GM23338 (cell line): ENCODE measurements around the gene TSPOAP1. TPM values are rescaled to one million over a fixed set of nuclear protein-coding genes. Genes with fewer than 3 reads are reported as not detected.

Source experiments
- ATAC-seq: fragments of 200-7000 bp; cut with Tn5 transposase; 3 replicates; pipeline ENCODE4 v1.9.1; 2020
- DNase-seq: peaks from one replicate; pipeline ENCODE4 v3.0.0-alpha.2; 2015; ENCODE audit warnings: low spot score
- H2AFZ ChIP-seq: fragments of 200-600 bp; sonication (generic); 2 replicates; pipeline ENCODE4 v1.8.0; 2016; ENCODE audit warnings: antibody characterized with exemption, mild to moderate bottlenecking, moderate library complexity
- H3F3A ChIP-seq: fragments of 200-600 bp; sonication (generic); replicated peaks from 2 replicates; pipeline ENCODE4 v1.8.0; 2017; ENCODE audit warnings: antibody characterized with exemption, mixed run types, low read depth
- H3K27ac ChIP-seq: fragments of 200-600 bp; sonication (generic); 2 replicates; pipeline ENCODE4 v1.6.1; 2016; ENCODE audit warnings: low read depth
- H3K27me3 ChIP-seq: fragments of 200-600 bp; sonication (generic); 2 replicates; pipeline ENCODE4 v1.8.0; 2016; ENCODE audit warnings: mild to moderate bottlenecking, mixed run types, moderate library complexity; ENCODE audit not compliant: insufficient read depth
- H3K36me3 ChIP-seq: fragments of 200-600 bp; sonication (generic); 2 replicates; pipeline ENCODE4 v1.8.0; 2016; ENCODE audit warnings: mild to moderate bottlenecking; ENCODE audit not compliant: insufficient read depth
- H3K4me1 ChIP-seq: fragments of 200-600 bp; sonication (generic); 2 replicates; pipeline ENCODE4 v1.8.0; 2016; ENCODE audit warnings: mild to moderate bottlenecking, moderate library complexity; ENCODE audit not compliant: insufficient read depth
- H3K4me2 ChIP-seq: fragments of 200-600 bp; sonication (generic); 2 replicates; pipeline ENCODE4 v1.7.1; 2017; ENCODE audit warnings: mixed run types
- H3K4me3 ChIP-seq: fragments of 200-600 bp; sonication (generic); 2 replicates; pipeline ENCODE4 v1.6.1; 2016; ENCODE audit warnings: mixed run types
- H3K79me2 ChIP-seq: fragments of 200-600 bp; sonication (generic); replicated peaks from 2 replicates; pipeline ENCODE4 v1.8.0; 2017; ENCODE audit warnings: mild to moderate bottlenecking; ENCODE audit not compliant: insufficient read depth
- H3K9me2 ChIP-seq: fragments of 200-600 bp; sonication (generic); 2 replicates; pipeline ENCODE4 v1.8.0; 2017; ENCODE audit not compliant: insufficient read depth
- H4K20me1 ChIP-seq: fragments of 200-600 bp; sonication (generic); replicated peaks from 2 replicates; pipeline ENCODE4 v1.8.0; 2017; ENCODE audit warnings: mild to moderate bottlenecking; ENCODE audit not compliant: insufficient read depth
- H3K27ac Mint-ChIP-seq: 2 replicates; pipeline ENCODE4 v1.8.0; 2020; ENCODE audit warnings: inconsistent platforms, mild to moderate bottlenecking, moderate library complexity, mixed read lengths
- H3K27me3 Mint-ChIP-seq: 3 replicates; pipeline ENCODE4 v1.8.0; 2022; ENCODE audit warnings: low read depth, mild to moderate bottlenecking, moderate library complexity, mixed read lengths, inconsistent platforms; ENCODE audit not compliant: insufficient read depth, poor library complexity
- H3K36me3 Mint-ChIP-seq: 3 replicates; pipeline ENCODE4 v1.8.0; 2021; ENCODE audit warnings: low read depth, mild to moderate bottlenecking, inconsistent platforms, moderate library complexity, mixed read lengths
- H3K4me1 Mint-ChIP-seq: 3 replicates; pipeline ENCODE4 v1.8.0; 2020; ENCODE audit warnings: mild to moderate bottlenecking, inconsistent platforms, mixed read lengths
- H3K4me3 Mint-ChIP-seq: 3 replicates; pipeline ENCODE4 v1.8.0; 2021; ENCODE audit warnings: moderate library complexity, mild to moderate bottlenecking, inconsistent platforms, mixed read lengths
- H3K9me3 Mint-ChIP-seq: 3 replicates; pipeline ENCODE4 v1.8.0; 2020; ENCODE audit warnings: moderate library complexity, mild to moderate bottlenecking, inconsistent platforms, mixed read lengths
- CREB1 ChIP-seq: fragments of 250-450 bp; sonication (Bioruptor Pico); IDR thresholded peaks from 2 replicates; pipeline ENCODE4 v1.5.0; 2020; ENCODE audit warnings: low read depth, mild to moderate bottlenecking, moderate library complexity
- EZH2 ChIP-seq: fragments of 200-600 bp; sonication (generic); IDR thresholded peaks from one replicate; pipeline ENCODE4 v1.8.0; 2017; ENCODE audit warnings: antibody characterized with exemption, mild to moderate bottlenecking, low read depth; ENCODE audit not compliant: unreplicated experiment
- EZH2phosphoT487 ChIP-seq: fragments of 200-600 bp; sonication (generic); IDR thresholded peaks from one replicate; pipeline ENCODE4 v1.8.1; 2018; ENCODE audit warnings: antibody characterized with exemption; ENCODE audit not compliant: unreplicated experiment
- JUNB ChIP-seq: IDR thresholded peaks from one replicate; pipeline ENCODE4 v1.6.1; 2016; ENCODE audit warnings: antibody characterized with exemption; ENCODE audit not compliant: unreplicated experiment
- NANOG ChIP-seq: IDR thresholded peaks from 2 replicates; pipeline ENCODE4 v1.6.1; 2016; ENCODE audit warnings: antibody characterized with exemption, borderline replicate concordance
- POLR2AphosphoS5 ChIP-seq: IDR thresholded peaks from 2 replicates; pipeline ENCODE4 v1.6.1; 2016; ENCODE audit warnings: antibody characterized with exemption, low read depth
- STAT1 ChIP-seq: IDR thresholded peaks from one replicate; pipeline ENCODE4 v1.6.1; 2016; ENCODE audit warnings: antibody characterized with exemption; ENCODE audit not compliant: unreplicated experiment
- ZNF114 ChIP-seq: fragments of 250-450 bp; sonication (Bioruptor Pico); IDR thresholded peaks from 2 replicates; pipeline ENCODE4 v1.5.0; 2020; ENCODE audit warnings: mild to moderate bottlenecking, moderate library complexity
- ZNF331 ChIP-seq: fragments of 250-450 bp; sonication (Bioruptor Pico); IDR thresholded peaks from 2 replicates; pipeline ENCODE4 v1.5.0; 2020; ENCODE audit warnings: low read depth, mild to moderate bottlenecking, moderate library complexity
- ZNF462 ChIP-seq: fragments of 250-450 bp; sonication (Bioruptor Pico); IDR thresholded peaks from 2 replicates; pipeline ENCODE4 v1.5.0; 2020; ENCODE audit warnings: mild to moderate bottlenecking, moderate library complexity
- polyA plus RNA-seq: library from polyadenylated mRNA; unstranded; fragments of >200 nt; fragmentation: Nextera tagmentation; extraction: Ambion mirVana; gene quantifications from 2 replicates; pipeline ENCODE4 v1.2.1, GENCODE V29; 2016
- total RNA-seq: library from RNA; depleted of rRNA; stranded (reverse); fragments of >200 nt; shearing (Covaris generic); gene quantifications from 2 replicates; pipeline ENCODE4 v1.2.3, GENCODE V29; 2014
- TF ChIP-seq, protein P1 (sequence below): IDR thresholded peaks from 2 replicates; pipeline ENCODE4 v1.6.1; 2016; ENCODE audit warnings: antibody characterized with exemption
- TF ChIP-seq, protein P2 (sequence below), 2 experiments: fragments of 200-600 bp in 1 of 2; sonication (generic) in 1 of 2; conservative IDR thresholded peaks; 2 replicates each; pipeline versions ENCODE4 v1.5.1 to v1.6.1; 2016 to 2017; ENCODE audit warnings: antibody characterized with exemption in 2 of 2, low read depth in 2 of 2, mild to moderate bottlenecking in 2 of 2, moderate library complexity in 1 of 2
- TF ChIP-seq, protein P3 (sequence below): IDR thresholded peaks from one replicate; pipeline ENCODE4 v1.6.1; 2018; ENCODE audit warnings: antibody characterized with exemption; ENCODE audit not compliant: unreplicated experiment

The TSPOAP1 gene
- total and polyA plus RNA-seq, 2 experiments from 2014 or later = 7.3 to 11.8 TPM

DNA sequence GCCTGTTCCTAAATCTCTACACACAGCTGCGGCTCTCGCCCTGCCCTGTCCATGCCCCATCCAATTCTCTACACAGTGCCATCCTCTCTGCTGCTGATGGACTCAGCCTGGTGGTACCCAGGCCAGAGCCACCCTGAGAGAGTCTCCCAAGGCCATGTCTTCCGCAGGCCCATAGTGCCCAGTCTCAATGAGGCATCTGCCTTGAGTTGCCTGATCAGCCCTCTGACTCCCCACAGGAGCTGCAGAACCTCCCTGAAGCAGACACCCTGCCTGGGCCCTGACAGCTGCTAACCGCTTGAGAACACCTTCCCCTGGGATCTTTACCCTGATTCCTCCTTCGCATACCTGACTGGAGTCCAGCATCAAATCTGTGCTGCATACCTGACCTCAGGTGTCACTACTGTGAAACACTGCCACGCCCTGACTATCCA is 13.3 kb downstream of the TSPOAP1 start:
- TF ChIP-seq, protein P1, sequence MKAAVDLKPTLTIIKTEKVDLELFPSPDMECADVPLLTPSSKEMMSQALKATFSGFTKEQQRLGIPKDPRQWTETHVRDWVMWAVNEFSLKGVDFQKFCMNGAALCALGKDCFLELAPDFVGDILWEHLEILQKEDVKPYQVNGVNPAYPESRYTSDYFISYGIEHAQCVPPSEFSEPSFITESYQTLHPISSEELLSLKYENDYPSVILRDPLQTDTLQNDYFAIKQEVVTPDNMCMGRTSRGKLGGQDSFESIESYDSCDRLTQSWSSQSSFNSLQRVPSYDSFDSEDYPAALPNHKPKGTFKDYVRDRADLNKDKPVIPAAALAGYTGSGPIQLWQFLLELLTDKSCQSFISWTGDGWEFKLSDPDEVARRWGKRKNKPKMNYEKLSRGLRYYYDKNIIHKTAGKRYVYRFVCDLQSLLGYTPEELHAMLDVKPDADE = no peak
- no peak for TF ChIP-seq EZH2phosphoT487
- no peak for TF ChIP-seq STAT1
- no peak for TF ChIP-seq NANOG
- TF ChIP-seq JUNB = no peak
- TF ChIP-seq, protein P2, sequence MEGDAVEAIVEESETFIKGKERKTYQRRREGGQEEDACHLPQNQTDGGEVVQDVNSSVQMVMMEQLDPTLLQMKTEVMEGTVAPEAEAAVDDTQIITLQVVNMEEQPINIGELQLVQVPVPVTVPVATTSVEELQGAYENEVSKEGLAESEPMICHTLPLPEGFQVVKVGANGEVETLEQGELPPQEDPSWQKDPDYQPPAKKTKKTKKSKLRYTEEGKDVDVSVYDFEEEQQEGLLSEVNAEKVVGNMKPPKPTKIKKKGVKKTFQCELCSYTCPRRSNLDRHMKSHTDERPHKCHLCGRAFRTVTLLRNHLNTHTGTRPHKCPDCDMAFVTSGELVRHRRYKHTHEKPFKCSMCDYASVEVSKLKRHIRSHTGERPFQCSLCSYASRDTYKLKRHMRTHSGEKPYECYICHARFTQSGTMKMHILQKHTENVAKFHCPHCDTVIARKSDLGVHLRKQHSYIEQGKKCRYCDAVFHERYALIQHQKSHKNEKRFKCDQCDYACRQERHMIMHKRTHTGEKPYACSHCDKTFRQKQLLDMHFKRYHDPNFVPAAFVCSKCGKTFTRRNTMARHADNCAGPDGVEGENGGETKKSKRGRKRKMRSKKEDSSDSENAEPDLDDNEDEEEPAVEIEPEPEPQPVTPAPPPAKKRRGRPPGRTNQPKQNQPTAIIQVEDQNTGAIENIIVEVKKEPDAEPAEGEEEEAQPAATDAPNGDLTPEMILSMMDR (conservative IDR thresholded peaks at IDR 0.05; ENCODE audit: low read depth in 2 of 2) = no peak
- no peak for TF ChIP-seq EZH2
- no peak for TF ChIP-seq CREB1 (CRISPR knock-in tag)
- TF ChIP-seq ZNF114 (CRISPR knock-in tag) = no peak
- no peak for TF ChIP-seq ZNF462 (CRISPR knock-in tag)
- TF ChIP-seq ZNF331 (CRISPR knock-in tag) = no peak
- no peak for TF ChIP-seq POLR2AphosphoS5
- TF ChIP-seq, protein P3, sequence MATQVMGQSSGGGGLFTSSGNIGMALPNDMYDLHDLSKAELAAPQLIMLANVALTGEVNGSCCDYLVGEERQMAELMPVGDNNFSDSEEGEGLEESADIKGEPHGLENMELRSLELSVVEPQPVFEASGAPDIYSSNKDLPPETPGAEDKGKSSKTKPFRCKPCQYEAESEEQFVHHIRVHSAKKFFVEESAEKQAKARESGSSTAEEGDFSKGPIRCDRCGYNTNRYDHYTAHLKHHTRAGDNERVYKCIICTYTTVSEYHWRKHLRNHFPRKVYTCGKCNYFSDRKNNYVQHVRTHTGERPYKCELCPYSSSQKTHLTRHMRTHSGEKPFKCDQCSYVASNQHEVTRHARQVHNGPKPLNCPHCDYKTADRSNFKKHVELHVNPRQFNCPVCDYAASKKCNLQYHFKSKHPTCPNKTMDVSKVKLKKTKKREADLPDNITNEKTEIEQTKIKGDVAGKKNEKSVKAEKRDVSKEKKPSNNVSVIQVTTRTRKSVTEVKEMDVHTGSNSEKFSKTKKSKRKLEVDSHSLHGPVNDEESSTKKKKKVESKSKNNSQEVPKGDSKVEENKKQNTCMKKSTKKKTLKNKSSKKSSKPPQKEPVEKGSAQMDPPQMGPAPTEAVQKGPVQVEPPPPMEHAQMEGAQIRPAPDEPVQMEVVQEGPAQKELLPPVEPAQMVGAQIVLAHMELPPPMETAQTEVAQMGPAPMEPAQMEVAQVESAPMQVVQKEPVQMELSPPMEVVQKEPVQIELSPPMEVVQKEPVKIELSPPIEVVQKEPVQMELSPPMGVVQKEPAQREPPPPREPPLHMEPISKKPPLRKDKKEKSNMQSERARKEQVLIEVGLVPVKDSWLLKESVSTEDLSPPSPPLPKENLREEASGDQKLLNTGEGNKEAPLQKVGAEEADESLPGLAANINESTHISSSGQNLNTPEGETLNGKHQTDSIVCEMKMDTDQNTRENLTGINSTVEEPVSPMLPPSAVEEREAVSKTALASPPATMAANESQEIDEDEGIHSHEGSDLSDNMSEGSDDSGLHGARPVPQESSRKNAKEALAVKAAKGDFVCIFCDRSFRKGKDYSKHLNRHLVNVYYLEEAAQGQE = no peak
- no peaks in the 10 kb centered on the region for H3F3A ChIP-seq
- H3K36me3 ChIP-seq = no peaks in the 10 kb centered on the region
- Mint-ChIP-seq H3K36me3 (no peaks in the 10 kb centered on the region), H3K27ac (no peak overlapping the region), H3K4me1 (peaks cover 12% of the 10 kb centered on the region), H3K9me3 (no peaks in the 10 kb centered on the region), H3K4me3 (no peak overlapping the region), H3K27me3 (peaks cover 5% of the 10 kb centered on the region)
- H3K27ac ChIP-seq = no peak overlapping the region
- DNase-seq (no peak), ATAC-seq (no peak)
- H3K79me2 ChIP-seq = no peaks in the 10 kb centered on the region
- H3K9me2 ChIP-seq = no peaks in the 10 kb centered on the region
- H3K4me2 ChIP-seq = no peak overlapping the region
- no peaks in the 10 kb centered on the region for H3K4me1 ChIP-seq
- H4K20me1 ChIP-seq = no peaks in the 10 kb centered on the region
- H3K4me3 ChIP-seq = no peak overlapping the region
- H3K27me3 ChIP-seq = no peaks in the 10 kb centered on the region
- H2AFZ ChIP-seq = no peak overlapping the region
